Ecto neural progenitor cell (in vitro differentiated cells): ENCODE measurements around the gene TMEM255B.
"Not testable (repeated sequence)": the region's sequence is repeated elsewhere in the genome, so short reads cannot be mapped to it uniquely, and the experiment has no call there.

Source experiments
- DNase-seq: peaks from one replicate; pipeline ENCODE4 v3.0.0-alpha.2; 2018; ENCODE audit warnings: low spot score

Gene TMEM255B

DNA sequence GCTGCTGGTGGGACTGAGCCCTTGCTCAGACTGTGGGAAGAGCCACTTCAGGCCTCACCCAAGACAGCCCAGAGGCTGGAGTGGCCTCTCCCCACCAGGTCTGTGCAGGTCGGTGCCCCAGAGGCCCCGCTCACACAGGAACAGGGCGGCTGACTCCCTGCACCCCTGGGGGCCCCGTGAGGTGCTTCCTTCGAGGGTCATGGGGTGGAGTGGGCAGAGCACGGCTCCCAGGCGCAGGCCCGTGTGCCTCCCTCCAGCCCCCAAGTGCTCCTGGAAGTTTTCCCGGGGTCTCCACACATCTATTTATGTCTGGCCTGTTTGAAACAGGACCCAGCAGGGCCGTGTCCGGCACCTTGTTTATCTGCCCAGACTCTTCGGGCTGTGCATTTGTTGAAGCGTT is 9.5 kb upstream of the TMEM255B start:
- DNase-seq = no peak

DNA sequence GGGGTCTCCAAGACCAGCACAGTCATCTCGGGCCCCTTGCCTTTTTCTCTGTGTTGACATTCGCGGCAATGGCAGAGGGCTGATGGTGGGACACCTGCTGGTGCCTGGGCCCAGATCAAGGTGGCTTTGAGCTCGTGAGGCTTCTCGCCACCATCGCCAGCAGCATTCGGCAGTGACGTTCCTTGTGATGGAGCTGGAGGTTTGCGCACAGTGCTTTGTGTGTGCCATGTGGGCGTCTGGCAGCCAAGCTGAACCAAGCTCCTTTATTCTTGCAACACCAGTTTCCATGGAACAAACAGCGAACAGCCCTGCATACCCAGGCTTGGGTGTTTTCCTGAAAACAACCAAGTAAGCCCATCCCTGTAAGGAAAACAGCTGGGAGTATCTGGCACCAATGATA is 9.1 kb upstream of the TMEM255B start:
- no peak for DNase-seq

DNA sequence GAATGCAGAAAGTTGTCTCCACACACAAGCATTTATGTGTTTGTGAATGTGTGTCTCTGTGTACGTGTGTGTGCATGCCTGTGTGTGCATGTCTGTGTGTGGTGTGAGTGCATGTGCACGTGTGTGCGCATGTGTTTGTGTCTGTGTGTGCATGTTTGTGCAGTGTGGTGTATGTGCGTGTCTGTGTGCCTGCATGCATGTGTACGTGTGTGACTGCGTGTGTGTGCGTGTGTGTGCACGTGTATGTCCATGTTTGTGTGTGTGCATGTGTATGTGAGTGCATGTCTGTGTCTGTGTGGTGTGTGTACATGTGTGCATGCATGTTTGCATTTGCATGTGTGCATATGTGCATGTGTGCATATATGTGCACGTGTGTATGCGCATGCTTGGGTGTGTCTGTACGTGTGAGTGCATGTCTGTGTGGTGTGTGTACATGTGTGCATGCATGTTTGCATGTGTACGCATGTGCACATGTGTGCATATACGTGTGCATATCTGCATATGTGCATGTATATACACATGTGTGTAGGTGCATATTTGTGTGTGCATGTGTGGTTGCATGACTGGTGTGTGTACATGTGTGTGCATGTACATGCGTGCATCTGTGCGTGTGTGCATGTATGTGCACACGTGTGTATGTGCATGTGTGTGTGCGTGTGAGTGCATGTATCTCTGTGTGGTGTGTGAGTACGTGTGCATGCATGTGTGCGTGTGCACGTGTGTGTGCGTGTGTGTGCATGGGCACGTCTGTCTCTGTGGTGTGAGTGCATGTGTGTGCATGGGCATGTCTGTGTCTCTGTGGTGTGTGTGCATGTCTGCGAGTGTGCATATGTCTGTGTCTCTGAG is 8.2 kb upstream of the TMEM255B start:
- DNase-seq = no peak

DNA sequence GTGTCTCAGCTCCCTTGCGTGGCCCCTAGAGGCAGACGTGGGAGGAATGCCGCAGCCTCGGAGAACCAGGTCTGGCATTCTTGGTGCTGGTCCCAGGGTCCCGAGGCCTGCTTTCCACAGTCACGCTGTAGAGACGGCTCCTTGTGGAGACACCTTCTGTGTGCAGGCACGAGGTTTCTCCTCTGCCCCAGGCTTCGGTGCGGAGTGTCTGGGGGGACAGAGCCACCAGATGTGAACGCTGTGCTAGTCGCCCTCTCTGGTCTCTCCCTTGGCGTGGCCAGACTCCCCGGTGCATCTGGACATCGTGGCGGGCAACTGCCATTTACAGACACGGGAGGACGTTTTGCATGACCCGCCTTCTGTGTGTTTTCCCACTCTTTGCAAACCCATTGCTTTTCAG is 7.5 kb upstream of the TMEM255B start:
- no peak for DNase-seq

DNA sequence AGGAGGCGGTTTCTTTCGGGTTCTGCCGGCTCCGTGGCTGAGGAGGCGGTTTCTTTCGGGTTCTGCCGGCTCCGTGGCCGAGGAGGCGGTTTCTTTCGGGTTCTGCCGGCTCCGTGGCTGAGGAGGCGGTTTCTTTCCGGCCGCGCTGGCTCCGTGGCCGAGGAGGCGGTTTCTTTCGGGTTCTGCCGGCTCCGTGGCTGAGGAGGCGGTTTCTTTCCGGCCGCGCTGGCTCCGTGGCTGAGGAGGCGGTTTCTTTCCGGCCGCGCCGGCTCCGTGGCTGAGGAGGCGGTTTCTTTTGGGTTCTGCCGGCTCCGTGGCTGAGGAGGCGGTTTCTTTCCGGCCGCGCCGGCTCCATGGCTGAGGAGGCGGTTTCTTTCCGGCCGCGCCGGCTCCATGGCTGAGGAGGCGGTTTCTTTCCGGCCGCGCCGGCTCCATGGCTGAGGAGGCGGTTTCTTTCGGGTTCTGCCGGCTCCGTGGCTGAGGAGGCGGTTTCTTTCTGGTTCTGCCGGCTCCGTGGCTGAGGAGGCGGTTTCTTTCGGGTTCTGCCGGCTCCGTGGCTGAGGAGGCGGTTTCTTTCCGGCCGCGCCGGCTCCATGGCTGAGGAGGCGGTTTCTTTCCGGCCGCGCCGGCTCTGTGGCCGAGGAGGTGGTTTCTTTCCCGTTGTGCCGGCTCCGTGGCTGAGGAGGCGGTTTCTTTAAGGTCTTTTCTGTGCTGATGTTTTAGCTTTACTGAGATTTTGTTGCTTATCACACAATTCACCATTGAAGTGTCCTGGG is 6.6 kb upstream of the TMEM255B start:
- DNase-seq = not testable (repeated sequence)

DNA sequence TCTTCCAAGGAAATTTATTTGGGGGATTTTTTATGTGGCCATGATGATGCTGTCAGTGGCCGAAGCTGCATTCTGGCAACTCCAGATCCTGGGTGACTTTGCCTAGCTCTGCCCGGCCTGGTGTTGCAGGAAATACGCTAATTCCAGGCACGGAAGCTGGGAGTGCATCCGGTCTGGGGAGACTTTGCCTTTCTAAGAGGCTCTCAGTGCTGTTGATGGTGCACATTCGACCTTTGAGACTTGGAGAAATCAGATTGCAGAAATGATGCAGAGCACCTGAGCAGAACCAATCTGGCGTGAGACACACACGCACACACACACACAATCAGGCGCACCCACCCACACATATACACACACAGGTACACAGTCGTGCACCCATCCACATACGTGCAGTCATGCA is 5.9 kb upstream of the TMEM255B start:
- DNase-seq = no peak

DNA sequence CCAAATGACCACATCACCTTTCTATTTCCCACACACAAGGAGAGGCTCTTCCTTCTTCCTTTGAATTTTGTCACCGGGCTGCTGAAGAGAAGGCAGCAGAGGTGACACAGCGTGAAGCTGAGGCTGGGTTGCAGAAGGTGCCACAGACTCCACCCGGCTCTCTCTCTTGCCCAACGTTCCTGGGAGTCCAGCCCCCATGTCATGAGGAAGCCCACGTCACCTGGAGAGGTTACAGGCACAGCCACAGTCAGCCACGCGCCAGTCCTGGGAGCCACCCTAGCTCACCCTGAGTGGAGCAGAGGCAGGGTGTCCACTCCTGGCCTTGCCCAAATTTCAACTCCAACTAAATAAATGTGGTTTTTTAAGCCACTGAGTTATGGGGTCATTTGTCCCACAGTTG is 4.8 kb upstream of the TMEM255B start:
- DNase-seq = no peak

DNA sequence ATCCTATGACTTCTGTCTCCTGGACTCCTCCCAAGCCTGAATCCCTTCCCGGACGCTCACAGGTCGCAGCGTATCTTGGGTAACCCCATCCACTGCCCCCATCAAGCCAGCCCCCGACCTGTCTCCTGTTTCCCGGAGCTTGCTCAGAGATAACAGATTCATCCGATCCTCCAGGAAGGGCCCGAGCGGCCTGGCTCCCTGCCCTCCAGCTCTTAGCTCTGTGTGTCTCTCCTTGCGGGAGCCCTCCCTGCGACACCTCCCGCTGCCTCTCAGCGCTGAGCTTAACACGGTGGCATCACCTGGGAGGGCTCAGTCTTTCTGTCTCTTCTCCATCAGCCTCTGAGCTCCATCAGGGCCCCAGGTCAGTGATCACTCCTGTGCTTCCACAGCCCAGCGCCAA is 4.3 kb upstream of the TMEM255B start:
- DNase-seq = no peak

DNA sequence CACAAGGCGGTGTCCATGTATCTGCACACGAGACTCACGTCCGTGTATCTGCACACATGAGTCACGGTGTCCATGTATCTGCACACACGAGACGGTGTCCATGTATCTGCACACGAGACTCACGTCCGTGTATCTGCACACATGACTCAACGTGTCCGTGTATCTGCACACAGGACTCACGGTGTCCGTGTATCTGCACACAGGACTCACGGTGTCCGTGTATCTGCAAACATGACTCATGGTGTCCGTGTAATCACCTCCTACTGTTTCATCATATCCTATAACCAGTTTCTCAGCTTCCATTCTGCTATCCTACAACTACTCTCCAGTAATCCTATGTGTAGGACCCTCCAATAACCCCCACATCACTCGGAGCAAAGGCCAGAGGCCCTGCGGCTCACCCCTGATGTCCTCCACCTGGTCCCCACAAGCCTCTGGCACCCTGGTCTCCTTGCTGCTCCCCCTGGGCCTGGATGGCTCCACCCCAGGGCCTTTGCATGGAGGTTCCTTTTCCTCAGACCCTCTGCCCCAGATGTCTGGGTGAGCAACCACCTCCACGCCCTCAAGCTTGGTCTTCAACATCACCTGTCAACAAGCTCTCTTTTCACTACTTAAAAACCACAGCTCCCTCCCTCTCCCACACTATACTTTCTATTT is 2.5 kb upstream of the TMEM255B start:
- no peak for DNase-seq

DNA sequence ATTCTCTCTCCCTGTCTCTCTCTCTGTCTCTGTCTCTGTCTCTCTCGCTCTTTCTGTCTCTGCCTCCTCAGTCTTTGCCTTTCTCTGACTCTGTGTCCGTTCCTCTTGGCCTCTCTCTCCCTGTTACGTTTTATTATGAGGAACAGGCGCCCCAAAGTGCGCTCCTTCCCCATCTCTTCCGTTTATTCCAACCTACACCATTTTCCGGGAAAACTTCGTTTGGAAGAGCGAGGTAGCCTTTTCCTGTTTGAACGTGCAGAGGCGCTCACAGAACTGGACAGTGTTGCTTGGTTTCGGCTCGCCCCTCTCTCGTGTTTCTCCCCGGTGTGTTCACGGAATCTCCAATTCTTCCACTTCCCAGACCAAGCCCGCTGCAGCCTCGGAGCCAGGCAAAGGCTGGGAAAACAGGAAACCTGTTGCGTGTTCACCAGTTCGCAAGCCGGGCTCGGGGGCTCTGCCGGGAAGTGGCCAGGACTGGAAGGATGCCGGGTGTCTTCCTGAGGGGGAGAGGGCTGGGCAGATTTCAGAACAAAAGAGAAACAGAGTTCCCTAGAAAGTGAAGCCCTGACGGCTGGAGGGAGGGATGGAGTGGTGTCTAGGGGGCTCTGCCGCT is 605 bp downstream of the TMEM255B start:
- no peak for DNase-seq

DNA sequence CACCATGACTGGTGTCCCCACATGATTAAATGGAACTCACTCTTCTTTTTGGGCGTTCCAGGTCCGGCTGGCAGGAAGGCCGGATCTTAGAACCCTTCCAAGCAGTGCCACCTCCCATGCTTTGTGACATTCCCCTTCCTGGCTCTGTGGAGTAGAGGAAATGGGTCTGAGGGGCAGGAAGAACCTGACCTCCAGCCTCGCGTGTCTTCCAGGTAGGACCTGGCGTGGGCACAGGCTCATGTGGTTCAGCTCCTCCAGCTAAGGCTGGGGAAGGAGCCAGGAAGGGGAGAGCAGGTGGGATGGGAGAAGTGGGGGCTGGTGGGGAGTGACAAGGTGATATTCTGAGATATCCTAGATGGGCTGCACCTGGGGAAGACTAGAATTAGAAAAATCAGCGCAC is 2.1 kb downstream of the TMEM255B start:
- no peak for DNase-seq

DNA sequence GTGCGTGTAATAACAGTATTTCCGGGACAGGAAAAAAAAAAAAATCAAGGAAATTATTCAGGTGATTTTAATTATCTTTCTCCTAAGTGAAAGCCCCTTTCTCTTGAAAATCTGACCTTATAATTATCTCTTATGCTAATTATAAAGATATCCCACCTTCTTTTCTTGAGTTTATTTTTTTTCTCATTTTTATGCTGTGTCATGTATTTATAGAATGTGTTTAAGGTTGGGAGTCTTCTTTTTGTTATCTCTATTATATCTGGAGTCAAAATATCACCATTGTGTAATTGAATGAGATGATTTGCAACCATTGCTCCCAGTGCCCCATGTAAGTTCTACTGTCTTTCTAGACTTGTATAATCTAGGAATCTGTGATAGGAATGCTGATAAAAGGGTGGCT is 3.0 kb downstream of the TMEM255B start:
- no peak for DNase-seq

DNA sequence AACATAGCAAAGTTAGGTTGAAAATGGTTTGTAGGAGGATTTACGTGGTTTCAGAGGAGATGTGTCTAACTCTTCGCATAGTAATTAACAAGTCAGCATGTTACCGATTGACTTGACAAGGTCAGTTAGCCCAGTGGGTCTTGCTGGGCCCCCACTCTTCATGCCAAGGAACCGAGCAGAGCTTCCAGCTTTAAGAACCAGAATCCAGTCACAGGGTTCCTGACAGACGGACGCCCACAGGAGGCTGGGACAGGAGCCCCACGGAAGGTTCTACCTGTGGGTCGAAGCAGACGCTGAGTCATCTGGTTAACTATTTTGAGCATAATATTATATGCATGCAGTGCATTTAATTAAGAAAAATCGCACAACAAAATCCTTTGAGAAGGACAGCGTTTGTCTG is 3.5 kb downstream of the TMEM255B start:
- DNase-seq = no peak

DNA sequence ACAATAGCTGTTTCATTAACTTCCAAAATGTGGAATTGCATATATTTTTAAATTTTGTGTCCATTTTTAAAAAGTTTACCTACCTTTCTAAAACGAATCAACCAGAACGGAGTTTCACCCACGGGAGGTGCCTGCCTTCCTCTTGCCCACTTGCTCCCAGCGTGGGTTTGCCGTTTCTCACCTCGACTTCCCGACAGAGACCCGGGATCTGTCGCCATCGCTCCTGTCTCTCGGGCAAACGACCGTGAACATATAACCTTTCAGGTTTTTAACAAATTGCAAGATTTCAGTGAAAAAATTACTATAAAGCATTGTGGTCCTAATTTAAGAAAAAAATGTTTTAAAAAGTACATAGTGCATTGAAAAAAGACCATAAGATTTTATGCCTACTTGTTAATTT is 4.2 kb downstream of the TMEM255B start:
- DNase-seq = no peak

DNA sequence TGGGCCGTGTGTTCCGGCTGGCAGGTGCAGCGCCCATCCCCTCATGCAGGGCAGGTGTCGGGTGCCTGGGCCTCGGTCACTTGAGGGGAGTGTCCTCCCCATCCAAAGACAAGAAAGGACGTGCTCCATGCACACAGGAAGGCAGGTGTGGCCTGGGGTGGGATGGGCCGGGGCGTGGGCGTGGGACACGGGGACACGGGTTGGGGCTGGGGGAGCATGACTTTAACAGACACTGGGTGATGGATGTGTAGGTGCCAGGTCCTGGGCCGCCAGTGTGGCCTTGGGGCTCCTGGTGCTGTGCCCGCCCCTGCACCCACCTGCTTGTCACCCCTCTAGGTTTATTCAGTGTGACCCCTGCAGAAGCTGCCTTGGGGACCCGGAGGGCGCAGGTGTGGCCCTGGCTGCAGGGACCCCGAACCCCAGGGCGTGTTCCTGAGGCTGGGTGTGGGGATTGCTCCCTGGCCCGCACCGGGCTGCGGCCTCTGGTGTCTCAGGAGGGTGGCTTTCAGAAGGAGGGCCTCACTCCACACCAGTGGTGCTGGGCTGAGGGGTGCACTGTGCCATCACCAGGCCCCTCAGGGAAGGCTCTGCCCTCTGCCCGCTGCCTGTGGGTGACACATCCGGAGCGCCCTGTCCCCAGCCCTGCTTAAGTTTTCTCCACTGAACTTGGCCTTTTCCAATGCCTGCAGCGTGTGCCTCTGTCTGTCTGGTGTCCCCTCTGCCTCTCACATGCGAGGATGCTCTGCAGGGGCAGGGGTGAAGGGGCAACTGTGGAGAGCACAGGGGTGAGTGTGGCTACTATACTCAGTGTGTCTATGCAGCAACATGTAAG is 5.2 kb downstream of the TMEM255B start:
- DNase-seq = no peak

DNA sequence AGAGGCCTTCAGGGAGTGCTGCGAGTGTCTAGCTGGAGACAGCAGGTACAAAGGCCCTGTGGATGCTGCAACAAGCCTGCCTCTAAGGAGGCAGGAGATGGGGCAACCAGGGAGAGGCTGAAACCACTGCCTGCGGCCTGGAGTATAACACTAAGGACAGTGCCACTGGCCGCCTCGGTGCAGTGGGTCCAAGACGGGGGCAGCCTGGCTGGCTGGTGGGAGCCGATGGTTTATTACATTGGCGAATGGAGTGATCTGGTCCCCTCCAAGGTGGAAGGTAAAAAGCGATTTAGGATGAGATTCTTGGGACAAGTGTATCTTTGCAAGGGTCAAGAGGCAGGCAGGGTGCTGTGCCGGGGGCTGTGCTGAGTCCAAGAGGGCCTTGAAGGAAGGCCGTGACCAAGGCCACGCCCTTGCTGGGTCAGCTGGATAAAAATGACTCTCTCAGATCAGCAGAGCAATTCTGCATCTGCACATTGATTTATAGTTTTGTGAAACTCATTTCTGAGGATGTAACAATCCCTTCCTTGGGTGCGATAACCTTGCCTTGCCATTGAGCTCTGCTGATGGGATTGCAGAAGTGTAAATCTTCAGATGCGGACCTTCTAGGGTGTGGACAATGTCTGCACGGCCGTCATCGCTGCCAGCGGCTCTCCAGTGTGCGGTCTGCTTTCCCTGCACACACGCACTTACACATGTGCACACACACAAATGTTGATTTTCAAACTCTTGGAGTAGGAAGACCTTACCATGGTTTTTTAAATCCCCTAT is 6.0 kb downstream of the TMEM255B start:
- DNase-seq = no peak

DNA sequence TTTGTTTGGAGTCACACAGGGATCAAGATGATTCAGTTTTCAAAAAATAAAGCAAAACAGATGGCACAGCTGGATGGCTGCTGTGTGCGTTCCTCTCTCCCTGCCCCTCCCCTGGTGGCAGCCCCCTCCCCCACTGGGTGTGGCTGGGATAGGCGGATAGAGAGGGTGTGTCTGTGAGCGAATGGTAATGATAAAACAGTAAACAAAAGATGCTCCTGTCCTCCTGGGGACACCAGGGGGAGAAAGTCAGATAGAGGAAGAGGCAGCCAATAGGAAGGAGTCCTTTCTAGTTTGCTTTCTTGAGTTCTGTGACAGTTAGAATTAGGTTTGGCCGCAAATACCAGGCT is 6.5 kb downstream of the TMEM255B start:
- no peak for DNase-seq

DNA sequence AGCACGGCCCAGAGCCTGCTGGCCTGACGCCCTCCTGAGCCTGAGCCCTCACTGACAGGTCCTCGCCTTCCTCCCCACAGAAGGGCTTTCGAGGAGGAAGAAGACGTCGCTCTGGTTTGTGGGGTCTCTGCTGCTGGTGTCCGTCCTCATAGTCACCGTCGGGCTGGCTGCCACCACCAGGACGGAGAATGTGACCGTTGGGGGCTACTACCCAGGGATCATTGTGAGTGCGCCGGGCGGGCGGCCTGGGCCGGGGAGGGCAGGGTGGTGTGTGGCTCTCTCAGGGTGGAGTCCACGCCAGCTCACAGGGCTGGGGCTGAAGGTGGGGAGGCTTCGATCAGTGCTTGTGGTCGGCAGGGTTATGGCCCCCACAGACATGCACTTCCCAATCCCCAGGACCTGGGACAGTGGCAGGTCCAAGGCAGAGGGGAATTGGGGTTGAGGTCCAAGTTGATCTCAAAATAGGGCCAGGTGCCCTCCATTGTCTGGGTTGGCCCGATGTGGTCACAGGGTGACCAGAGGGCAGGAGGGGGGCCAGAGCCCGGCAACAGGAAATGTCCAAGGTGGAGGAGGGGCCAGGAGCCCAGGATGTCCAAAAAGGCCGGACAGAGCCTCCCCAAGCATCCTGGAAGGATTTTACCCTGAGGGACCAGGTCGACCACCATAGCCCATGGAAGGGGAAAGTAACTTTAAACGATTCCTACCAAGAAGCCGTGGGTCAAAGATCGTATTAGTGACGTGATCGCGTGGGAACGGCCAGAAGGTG is 7.2 kb downstream of the TMEM255B start:
- DNase-seq = no peak

DNA sequence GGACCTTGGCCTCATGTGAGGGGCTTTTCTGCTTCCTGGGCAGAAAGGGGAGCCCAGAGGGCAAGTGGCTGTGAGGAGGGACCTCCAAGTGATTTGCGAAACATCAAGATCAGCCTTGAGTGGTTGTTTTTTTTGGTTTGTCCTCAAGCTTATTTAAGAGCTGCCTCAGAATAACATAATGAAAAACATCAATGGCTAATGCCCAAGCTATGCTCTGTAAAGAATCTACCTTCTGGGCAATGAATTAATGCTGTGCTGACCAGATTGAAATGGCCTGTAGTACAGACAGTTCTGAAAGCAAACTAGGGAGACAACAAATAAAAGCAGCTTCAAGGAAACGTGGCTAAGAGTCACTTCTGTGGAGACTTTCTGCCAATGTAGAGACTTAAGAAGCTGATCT is 8.3 kb downstream of the TMEM255B start:
- DNase-seq = no peak
